Lower leg skin (tissue), 3 donors: Measurements from ENCODE around the gene TMEM94.

Source experiments
- POLR2A ChIP-seq, 2 donors: fragments of 450-650 bp; IDR thresholded peaks; one replicate each; pipeline ENCODE4 v1.6.1; 2016 to 2017; ENCODE audit warnings: antibody characterized with exemption in 2 of 2, mild to moderate bottlenecking in 1 of 2, moderate library complexity in 1 of 2
- TF ChIP-seq, protein P1 (sequence below), 3 donors: fragments of 450-650 bp; IDR thresholded peaks; one replicate each; pipeline ENCODE4 v1.5.1; 2016; ENCODE audit warnings: antibody characterized with exemption in 3 of 3, mild to moderate bottlenecking in 3 of 3, moderate library complexity in 2 of 3

DNA sequence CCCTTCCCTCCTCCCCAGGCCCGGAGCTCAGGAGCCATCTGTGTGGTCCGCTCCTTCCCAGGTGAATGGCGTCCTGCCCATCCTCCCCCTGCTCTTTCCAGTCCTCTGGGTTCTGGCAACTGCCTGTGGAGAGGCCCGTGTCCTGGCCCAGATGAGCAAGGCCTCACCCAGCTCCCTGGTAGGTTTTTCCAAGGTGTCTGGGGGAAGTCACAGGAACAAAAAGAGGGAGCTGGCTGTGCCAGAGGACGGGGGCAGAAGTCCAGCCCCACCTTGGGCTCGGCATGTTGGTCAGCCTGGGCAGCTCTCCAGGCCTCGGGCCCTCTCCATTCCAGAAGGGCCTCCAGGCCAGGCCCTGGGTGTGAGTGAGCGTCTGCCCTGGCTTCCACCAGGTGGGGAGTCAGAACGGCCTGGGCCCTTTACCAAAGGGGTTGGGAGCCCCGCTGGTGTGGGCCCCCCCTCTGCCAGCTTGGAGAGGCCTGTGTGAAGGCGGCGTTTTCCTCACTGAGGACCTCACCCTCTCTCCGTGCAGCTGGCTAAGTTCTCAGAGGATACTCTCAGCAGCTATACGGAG lies 33.8 kb downstream of the TMEM94 start:
- TF ChIP-seq, protein P1, sequence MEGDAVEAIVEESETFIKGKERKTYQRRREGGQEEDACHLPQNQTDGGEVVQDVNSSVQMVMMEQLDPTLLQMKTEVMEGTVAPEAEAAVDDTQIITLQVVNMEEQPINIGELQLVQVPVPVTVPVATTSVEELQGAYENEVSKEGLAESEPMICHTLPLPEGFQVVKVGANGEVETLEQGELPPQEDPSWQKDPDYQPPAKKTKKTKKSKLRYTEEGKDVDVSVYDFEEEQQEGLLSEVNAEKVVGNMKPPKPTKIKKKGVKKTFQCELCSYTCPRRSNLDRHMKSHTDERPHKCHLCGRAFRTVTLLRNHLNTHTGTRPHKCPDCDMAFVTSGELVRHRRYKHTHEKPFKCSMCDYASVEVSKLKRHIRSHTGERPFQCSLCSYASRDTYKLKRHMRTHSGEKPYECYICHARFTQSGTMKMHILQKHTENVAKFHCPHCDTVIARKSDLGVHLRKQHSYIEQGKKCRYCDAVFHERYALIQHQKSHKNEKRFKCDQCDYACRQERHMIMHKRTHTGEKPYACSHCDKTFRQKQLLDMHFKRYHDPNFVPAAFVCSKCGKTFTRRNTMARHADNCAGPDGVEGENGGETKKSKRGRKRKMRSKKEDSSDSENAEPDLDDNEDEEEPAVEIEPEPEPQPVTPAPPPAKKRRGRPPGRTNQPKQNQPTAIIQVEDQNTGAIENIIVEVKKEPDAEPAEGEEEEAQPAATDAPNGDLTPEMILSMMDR (IDR thresholded peaks at IDR 0.05), result no peak
- TF ChIP-seq POLR2A (IDR thresholded peaks at IDR 0.05), result no peak
